ENCODE data around the gene SNRNP200.

DNA sequence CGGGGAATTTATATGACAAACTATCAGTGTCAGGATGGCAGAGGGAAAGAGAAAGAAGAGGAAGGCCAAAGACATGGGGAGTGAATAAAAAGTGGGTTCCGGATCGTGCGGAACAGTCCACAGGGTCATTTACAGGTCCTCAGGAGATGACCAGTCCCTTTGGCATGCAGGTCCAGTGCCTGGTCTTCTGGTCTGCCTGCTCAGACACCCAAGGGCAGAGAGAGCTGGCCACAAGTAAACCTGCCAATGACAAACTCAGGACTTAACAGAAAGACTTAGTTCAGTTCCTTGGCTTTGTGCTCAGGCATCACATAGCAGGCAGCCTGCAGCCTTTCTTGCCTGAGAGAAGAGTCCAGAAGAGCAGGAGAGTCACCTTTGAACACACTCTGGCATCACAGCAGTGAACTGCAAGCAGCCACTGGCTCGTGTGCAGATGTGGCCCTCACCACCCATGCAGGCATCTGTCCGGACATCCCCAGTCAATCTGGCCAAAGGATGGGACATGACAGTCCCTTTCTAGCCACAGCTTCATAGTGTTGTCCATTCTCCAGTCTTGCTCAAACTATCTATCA is 53.5 kb downstream of the SNRNP200 start:
- TF ChIP-seq, protein P1, sequence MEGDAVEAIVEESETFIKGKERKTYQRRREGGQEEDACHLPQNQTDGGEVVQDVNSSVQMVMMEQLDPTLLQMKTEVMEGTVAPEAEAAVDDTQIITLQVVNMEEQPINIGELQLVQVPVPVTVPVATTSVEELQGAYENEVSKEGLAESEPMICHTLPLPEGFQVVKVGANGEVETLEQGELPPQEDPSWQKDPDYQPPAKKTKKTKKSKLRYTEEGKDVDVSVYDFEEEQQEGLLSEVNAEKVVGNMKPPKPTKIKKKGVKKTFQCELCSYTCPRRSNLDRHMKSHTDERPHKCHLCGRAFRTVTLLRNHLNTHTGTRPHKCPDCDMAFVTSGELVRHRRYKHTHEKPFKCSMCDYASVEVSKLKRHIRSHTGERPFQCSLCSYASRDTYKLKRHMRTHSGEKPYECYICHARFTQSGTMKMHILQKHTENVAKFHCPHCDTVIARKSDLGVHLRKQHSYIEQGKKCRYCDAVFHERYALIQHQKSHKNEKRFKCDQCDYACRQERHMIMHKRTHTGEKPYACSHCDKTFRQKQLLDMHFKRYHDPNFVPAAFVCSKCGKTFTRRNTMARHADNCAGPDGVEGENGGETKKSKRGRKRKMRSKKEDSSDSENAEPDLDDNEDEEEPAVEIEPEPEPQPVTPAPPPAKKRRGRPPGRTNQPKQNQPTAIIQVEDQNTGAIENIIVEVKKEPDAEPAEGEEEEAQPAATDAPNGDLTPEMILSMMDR (IDR thresholded peaks at IDR 0.05): no peak
- TF ChIP-seq POLR2AphosphoS5 (IDR thresholded peaks at IDR 0.05) (peak in 1 of 3 donors; percentile 10), POLR2A (IDR thresholded peaks at IDR 0.05) (no peak)

Data from transverse colon (tissue), 4 donors.